Esophagus muscularis mucosa (tissue), 3 donors: ENCODE data around the gene SDK2.

ENCODE experiments used
- POLR2AphosphoS5 ChIP-seq, 2 donors: sonication (generic); formaldehyde crosslinking; IDR thresholded peaks; one replicate each; pipeline ENCODE4 v1.6.1; 2017; ENCODE audit warnings: antibody characterized with exemption in 2 of 2
- TF ChIP-seq, protein P1 (sequence below), 3 experiments: fragments of 200-600 bp in 2 of 3; fragments of 450-650 bp in 1 of 3; sonication (generic) in 2 of 3; IDR thresholded peaks; one replicate each; pipeline ENCODE4 v1.5.1; 2017 to 2019; ENCODE audit warnings: antibody characterized with exemption in 3 of 3, mild to moderate bottlenecking in 2 of 3, moderate library complexity in 1 of 3

DNA sequence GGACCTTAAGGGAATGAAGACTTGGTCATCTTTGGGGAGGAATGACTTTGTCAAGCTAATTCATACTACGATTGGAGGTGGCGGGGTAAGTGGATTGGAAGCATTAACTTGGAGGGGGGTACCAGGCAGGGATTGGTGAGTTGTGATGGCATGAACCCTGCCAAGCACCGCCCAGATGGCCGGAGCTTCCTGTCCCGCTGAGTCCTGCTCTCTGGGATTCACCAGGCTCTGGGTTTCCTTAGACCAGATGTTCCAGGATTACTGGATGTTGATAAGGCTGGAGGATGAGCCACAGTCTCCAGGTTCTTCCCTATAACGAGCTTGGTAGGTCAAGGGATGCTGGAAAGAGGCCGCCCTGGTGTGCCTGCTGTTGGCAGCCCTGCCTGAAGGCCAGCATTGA lies 154.9 kb downstream of the SDK2 start:
- TF ChIP-seq, protein P1, sequence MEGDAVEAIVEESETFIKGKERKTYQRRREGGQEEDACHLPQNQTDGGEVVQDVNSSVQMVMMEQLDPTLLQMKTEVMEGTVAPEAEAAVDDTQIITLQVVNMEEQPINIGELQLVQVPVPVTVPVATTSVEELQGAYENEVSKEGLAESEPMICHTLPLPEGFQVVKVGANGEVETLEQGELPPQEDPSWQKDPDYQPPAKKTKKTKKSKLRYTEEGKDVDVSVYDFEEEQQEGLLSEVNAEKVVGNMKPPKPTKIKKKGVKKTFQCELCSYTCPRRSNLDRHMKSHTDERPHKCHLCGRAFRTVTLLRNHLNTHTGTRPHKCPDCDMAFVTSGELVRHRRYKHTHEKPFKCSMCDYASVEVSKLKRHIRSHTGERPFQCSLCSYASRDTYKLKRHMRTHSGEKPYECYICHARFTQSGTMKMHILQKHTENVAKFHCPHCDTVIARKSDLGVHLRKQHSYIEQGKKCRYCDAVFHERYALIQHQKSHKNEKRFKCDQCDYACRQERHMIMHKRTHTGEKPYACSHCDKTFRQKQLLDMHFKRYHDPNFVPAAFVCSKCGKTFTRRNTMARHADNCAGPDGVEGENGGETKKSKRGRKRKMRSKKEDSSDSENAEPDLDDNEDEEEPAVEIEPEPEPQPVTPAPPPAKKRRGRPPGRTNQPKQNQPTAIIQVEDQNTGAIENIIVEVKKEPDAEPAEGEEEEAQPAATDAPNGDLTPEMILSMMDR (IDR thresholded peaks at IDR 0.05) = no peak
- no peak for TF ChIP-seq POLR2AphosphoS5 (IDR thresholded peaks at IDR 0.05)
